ENCODE results near the gene SLC1A2. TPM values are rescaled to one million over a fixed set of nuclear protein-coding genes. Genes with fewer than 3 reads are reported as not detected.

SLC1A2 gene
- total RNA-seq, 6 experiments from 2014 or later: 1.7 to 2.4 (median 2.1) TPM

- H3K4me3 Mint-ChIP-seq: peak overlapping the region; percentile 58
- H3K27me3 Mint-ChIP-seq (ENCODE audit: insufficient read depth): no peaks in the 10 kb centered on the region
- H3K4me1 Mint-ChIP-seq (ENCODE audit: low read depth): peaks cover 68% of the 10 kb centered on the region
- H3K9me3 Mint-ChIP-seq: peaks cover 15% of the 10 kb centered on the region
- no peak for TF ChIP-seq CTCF (IDR thresholded peaks at IDR 0.05)
- no peak for DNase-seq
- H3K36me3 Mint-ChIP-seq (ENCODE audit: low read depth): peaks cover 16% of the 10 kb centered on the region
- peak overlapping the region; percentile 82 for H3K27ac Mint-ChIP-seq
Observed at GRCh38 chr11:35363246-35363801, 56.0 kb downstream of the SLC1A2 start.

GRCh38 chr11:35362521-35362980, 56.8 kb downstream of the SLC1A2 start:
- peaks cover 15% of the 10 kb centered on the region for H3K9me3 Mint-ChIP-seq
- peaks cover 68% of the 10 kb centered on the region for H3K4me1 Mint-ChIP-seq (ENCODE audit: low read depth)
- TF ChIP-seq CTCF (IDR thresholded peaks at IDR 0.05): peak; percentile 57
- H3K27me3 Mint-ChIP-seq (ENCODE audit: insufficient read depth): no peaks in the 10 kb centered on the region
- peak; percentile 41 for DNase-seq
- H3K27ac Mint-ChIP-seq: peak overlapping the region; percentile 82
- no peak overlapping the region; the same call in 1 of the 2 replicates for H3K4me3 Mint-ChIP-seq
- H3K36me3 Mint-ChIP-seq (ENCODE audit: low read depth): peaks cover 15% of the 10 kb centered on the region

- no peak for TF ChIP-seq CTCF (IDR thresholded peaks at IDR 0.05)
- Mint-ChIP-seq H3K9me3 (no peaks in the 10 kb centered on the region), H3K36me3 (ENCODE audit: low read depth) (no peaks in the 10 kb centered on the region), H3K4me3 (no peak overlapping the region), H3K27ac (no peak overlapping the region), H3K4me1 (ENCODE audit: low read depth) (peaks cover 50% of the 10 kb centered on the region), H3K27me3 (ENCODE audit: insufficient read depth) (no peaks in the 10 kb centered on the region)
- DNase-seq: no peak
Observed at GRCh38 chr11:35360055-35360530, 59.3 kb downstream of the SLC1A2 start.

GRCh38 chr11:35359321-35360054, 59.9 kb downstream of the SLC1A2 start:
- no peak overlapping the region for H3K4me3 Mint-ChIP-seq
- H3K27ac Mint-ChIP-seq: no peak overlapping the region
- H3K27me3 Mint-ChIP-seq (ENCODE audit: insufficient read depth): no peaks in the 10 kb centered on the region
- TF ChIP-seq CTCF (IDR thresholded peaks at IDR 0.05): no peak
- DNase-seq: no peak
- peaks cover 50% of the 10 kb centered on the region for H3K4me1 Mint-ChIP-seq (ENCODE audit: low read depth)
- no peaks in the 10 kb centered on the region for H3K9me3 Mint-ChIP-seq
- H3K36me3 Mint-ChIP-seq (ENCODE audit: low read depth): no peaks in the 10 kb centered on the region

- no peaks in the 10 kb centered on the region for H3K9me3 Mint-ChIP-seq
- DNase-seq: no peak
Observed at GRCh38 chr11:35358391-35358790, 61.0 kb downstream of the SLC1A2 start.

More at GRCh38 chr11:35358391-35358790, 61.0 kb downstream of the SLC1A2 start:
- Mint-ChIP-seq H3K27me3 (ENCODE audit: insufficient read depth) (no peaks in the 10 kb centered on the region), H3K27ac (no peak overlapping the region), H3K36me3 (ENCODE audit: low read depth) (no peaks in the 10 kb centered on the region), H3K4me3 (no peak overlapping the region), H3K4me1 (ENCODE audit: low read depth) (peaks cover 48% of the 10 kb centered on the region)
- no peak for TF ChIP-seq CTCF (IDR thresholded peaks at IDR 0.05)

Data from HFFc6 (cell line).